AG04449 (cell line): ENCODE data around the gene NCAN.

ENCODE experiments used
- CTCF ChIA-PET: fragments of 350-600 bp; formaldehyde crosslinking; extraction: SDS; loops from one replicate; lab custom pipeline; 2021; ENCODE audit warnings: antibody characterized with exemption; lab: Yijun Ruan, JAX
- POLR2A ChIA-PET: fragments of 400-600, 350-600 bp; formaldehyde crosslinking; extraction: SDS; loops from one replicate; lab custom pipeline; 2020; ENCODE audit warnings: antibody characterized with exemption, inconsistent platforms; lab: Yijun Ruan, JAX
- DNase-seq: peaks from one replicate; pipeline ENCODE4 v3.0.0-alpha.2; 2010; ENCODE audit warnings: low read depth, low spot score
- H3K4me3 ChIP-seq: 2 replicates; pipeline ENCODE4 v1.5.1; 2011; ENCODE audit warnings: low read depth, mild to moderate bottlenecking, control low read depth, low read length
- CTCF ChIP-seq: IDR thresholded peaks from one replicate; pipeline ENCODE4 v1.5.1; 2011; ENCODE audit warnings: mild to moderate bottlenecking, moderate library complexity, low read length, control low read depth, inconsistent platforms; ENCODE audit not compliant: insufficient read depth; ENCODE audit errors: missing control alignments

The NCAN gene

GRCh38 chr19:19274146-19274545 is 62.4 kb downstream of the NCAN start:
- no peak for TF ChIP-seq CTCF
- ChIA-PET CTCF (no interaction called here), POLR2A (interaction anchor here (0.6 kb wide), 1 partner anchor 44 kb away, joined by 3 read pairs; no protein-coding TSS in a partner anchor)
- no peak for DNase-seq
- H3K4me3 ChIP-seq, result no peak overlapping the region

DNA sequence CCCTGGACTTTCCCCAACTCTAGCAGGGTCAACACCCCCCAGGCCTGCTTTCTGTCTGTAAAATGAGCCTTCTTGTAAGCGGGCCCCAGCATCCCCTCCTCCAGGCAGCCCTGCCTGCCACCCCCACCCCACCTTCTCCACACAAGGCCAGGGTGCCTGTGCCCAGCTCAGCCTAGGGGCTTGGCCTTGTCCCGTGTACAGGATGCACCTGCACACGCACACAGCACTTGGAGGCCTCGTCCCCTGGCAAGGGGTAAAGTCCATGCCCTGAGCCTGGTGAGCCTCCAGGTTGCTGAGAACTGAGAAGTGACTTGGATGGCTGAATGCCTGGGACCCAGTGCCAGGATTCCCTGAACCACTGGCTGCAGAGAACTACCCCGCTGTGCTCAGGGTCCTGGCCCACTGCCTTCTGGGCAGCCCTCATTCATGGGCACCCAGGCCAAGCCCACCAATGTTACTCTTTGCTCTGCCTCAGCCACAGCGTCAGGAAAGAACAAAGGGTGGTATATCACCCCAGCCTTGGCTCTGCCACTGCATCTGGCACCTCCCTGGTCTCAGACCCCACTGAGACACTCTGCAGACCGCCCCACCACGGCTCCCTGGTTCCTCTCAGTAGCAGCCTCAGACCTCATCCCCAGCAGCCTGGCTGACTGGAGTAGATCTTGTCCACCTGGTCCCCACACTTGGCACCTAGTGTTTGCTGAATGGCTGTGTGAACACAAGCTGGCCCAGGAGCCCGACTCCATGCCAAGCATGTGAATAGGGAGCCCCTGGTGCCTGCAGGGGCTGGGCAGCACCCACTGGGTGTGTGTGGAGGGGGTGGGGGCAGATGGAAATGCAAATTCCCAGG is 63.2 kb downstream of the NCAN start:
- no peak for DNase-seq
- CTCF ChIA-PET, result interaction anchor here (1.0 kb wide), 1 partner anchor 12 kb away, joined by 3 read pairs; no protein-coding TSS in a partner anchor
- POLR2A ChIA-PET, result no interaction called here
- H3K4me3 ChIP-seq, result no peak overlapping the region
- TF ChIP-seq CTCF, result no peak

DNA sequence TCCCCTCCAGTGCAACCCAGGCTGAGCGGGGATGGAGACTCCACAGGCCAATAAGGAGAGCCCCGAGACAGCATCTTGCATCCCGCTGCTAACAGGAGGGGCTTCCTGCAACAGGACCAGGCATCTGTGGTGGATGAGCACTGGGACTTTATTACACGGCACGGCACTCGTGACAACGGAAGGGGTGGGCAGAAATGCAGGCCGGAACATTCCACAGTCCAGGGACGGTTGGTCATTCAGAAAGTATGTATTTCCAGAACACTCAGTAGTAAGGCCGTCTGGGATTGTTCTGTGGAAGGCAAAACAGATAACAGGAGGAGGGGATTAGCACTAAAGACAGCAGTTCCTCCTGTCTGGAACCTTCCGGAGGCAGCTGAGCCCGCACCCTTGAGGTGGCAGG is 64.6 kb downstream of the NCAN start:
- DNase-seq, result peak; percentile 33
- ChIA-PET POLR2A (no interaction called here), CTCF (interaction anchor here (1.0 kb wide), 1 partner anchor 10 kb away, joined by 3 read pairs; no protein-coding TSS in a partner anchor)
- TF ChIP-seq CTCF, result no peak
- no peak overlapping the region for H3K4me3 ChIP-seq

DNA sequence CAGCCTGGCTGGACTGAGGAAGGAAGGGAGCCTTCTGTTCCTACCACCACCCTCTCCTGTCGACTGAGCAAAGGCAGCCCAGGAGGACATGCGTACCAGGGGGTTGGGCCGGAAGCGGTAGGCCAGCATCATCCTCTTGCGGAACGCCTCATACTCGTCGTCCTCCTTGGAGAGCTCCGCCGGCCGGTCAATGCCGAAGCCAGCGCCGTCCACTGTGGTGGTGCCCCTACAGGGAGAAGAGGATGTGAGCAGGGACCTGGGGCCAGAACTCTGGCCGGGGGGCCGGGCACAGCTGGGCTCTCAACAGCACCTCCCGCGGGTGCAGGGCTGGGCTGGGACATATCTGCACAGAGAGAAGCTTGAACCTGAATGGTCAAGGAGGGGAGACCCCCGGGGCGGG is 65.1 kb downstream of the NCAN start:
- DNase-seq, result no peak
- TF ChIP-seq CTCF, result no peak
- CTCF ChIA-PET, result interaction anchor here (0.8 kb wide), 1 partner anchor 9 kb away, joined by 3 read pairs; no protein-coding TSS in a partner anchor
- POLR2A ChIA-PET, result no interaction called here
- no peak overlapping the region for H3K4me3 ChIP-seq

- POLR2A ChIA-PET, result no interaction called here
- no peak for TF ChIP-seq CTCF
Observed at GRCh38 chr19:19278315-19278714, 66.6 kb downstream of the NCAN start.

GRCh38 chr19:19279062-19279612 is 67.4 kb downstream of the NCAN start:
- no peak overlapping the region for H3K4me3 ChIP-seq
- no peak for DNase-seq
- no peak for TF ChIP-seq CTCF
- POLR2A ChIA-PET, result no interaction called here
- CTCF ChIA-PET, result no interaction called here

More at GRCh38 chr19:19278315-19278714, 66.6 kb downstream of the NCAN start:
- no peak for DNase-seq
- no peak overlapping the region for H3K4me3 ChIP-seq
- CTCF ChIA-PET, result no interaction called here
